Astrocyte of the hippocampus (primary cell): ENCODE results near the gene ZNF493.

Source experiments
- DNase-seq: peaks from one replicate; pipeline ENCODE4 v3.0.0; 2011; ENCODE audit warnings: low read depth, low spot score

ZNF493 gene

DNA sequence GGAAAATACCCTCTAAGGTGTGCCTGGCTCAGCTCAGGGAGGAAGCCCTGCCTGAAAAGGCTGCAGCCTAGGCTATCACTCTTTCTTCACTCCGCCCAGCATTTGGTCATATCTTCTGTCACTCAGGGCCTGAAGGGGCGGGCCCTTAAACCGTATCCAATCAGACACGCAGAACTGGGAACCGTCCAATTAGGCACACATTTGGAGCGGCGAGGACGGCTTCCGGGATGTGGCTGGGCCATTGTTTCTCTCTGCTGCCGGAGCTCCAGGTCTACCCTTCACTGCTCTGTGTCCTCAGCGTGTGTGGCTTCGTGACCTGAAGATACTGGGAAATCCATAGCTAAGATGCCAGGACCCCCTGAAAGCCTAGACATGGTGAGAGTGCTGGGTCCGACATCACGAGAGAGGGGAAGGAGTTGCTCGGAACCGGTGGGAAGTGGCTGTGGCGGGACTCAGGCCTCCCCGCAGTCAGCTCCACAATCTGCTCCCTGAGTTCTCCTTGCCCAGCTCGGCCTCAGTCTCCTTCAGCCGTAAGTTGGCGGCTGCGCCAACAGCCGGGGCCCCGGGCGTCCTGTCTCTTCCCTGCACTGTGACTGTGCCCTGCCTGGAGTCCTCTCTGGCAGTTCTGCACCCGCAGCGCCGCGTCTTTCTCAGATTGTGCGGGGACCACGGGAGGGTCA is at the start of gene ZNF493:
ZNF493 (plus strand) TSS at position 241 of the 680 bp plus-strand sequence; CDS start at position 346, 105 bp downstream.
- peak; percentile 98 for DNase-seq

DNA sequence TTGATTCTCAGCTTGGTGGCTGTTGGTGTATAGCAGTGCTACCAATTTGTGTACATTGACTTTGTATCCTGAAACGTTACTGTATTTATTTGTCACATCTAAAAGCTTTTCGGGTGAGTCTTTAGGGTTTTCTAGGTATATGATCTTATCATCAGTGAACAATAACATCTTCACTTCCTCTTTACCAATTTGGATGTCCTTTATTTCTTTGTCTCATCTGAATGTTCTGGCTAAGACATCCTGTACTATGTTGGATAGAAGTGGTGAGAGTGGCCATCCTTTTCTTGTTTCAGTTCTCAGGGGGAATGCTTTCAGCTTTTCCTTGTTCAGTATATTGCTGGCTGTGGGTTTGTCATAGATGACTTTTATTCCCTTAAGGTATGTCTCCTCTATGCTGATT is 44.1 kb upstream of the ZNF493 start:
- no peak for DNase-seq

DNA sequence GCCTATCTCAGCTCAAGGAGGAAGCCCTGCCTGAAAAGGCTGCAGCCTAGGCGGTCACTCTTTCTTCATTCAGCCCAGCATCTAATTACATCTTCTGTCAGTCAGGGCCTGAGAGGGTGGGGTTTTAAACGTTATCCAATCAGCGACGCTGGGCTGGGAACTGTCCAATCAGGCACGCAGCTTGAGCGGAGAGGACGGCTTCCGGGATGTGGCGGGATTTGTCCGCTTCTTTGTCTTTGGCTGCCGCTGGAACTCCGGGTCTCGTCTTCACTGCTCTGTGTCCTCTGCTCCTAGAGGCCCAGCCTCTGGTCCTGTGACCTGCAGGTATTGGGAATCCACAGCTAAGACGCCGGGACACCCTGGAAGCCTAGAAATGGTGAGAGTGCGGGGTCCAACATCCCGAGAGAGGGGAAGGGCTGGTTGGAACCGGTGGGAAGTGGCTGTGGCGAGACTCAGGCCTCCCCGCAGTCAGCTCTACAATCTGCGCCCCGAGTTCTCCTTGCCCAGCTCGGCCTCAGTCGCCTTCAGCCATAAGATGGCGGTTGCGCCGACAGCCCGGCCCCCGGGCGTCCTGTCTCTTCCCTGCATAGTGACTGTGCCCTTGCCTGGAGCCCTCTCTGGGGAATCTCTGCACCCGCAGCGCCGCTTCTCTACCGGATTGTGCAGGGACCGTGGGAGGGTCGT is 38.0 kb upstream of the ZNF493 start, which contains the start of gene ZNF738:
ZNF738 (plus strand) TSS at position 233 of the 684 bp plus-strand sequence; CDS start at position 374, 141 bp downstream.
- peak; percentile 98 for DNase-seq

DNA sequence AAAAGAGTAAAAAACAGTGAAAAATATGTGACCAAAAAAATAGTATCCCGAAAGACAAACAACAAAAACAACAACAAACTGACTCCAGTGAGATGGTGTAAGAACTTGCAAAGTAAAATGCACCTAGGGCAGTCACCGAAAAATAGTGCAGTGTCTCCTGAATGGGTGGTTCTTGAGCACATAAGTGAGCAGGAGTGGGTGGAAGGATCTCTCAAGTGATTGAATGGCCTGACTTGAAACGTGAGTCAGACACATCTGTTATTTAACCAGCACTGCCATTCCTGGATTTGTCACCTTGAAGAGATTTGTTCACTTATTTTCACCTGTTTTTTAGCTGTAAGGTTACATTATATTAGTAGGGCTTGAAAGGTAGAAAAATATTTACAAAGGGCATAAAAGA is 34.6 kb upstream of the ZNF493 start:
- DNase-seq = no peak

DNA sequence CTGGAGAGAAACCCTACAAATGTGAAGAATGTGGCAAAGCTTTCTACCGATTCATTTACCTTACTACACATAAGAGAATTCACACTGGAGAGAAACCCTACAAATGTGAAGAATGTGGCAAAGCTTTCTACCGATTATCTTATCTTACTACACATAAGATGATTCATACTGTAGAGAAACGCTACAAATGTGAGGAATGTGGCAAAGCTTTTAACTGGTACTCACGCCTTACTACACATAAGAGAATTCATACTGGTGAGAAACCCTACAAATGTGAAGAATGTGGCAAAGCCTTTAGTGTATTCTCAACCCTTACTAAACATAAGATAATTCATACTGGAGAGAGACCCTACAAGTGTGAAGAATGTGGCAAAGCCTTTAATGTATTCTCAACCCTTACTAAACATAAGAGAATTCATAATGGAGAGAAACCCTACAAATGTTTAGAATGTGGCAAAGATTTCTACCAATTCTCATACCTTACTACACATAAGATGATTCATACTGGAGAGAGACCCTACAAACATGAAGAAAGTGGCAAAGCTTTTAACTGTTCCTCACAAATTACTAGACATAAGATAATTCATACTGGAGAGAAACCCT is 12.9 kb upstream of the ZNF493 start:
- no peak for DNase-seq

DNA sequence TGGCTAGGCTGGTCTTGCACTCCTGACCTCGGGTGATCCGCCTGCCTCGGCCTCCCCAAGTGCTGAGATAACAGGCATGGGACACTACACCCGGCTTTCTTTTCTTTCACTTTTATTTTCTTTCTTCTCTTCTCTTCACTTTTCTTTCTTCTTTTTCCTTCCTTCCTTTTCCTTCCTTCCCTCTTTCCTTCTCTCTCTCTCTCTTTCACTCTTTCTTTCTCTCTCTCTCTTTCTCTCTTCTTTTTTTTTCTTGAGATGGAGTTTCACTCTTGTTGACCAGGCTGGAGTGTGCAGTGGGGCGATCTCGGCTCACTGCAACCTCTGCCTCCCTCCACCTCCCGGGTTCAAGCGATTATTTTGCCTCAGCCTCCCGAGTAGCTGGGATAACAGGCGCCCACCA is 812 bp upstream of the ZNF493 start:
- no peak for DNase-seq

DNA sequence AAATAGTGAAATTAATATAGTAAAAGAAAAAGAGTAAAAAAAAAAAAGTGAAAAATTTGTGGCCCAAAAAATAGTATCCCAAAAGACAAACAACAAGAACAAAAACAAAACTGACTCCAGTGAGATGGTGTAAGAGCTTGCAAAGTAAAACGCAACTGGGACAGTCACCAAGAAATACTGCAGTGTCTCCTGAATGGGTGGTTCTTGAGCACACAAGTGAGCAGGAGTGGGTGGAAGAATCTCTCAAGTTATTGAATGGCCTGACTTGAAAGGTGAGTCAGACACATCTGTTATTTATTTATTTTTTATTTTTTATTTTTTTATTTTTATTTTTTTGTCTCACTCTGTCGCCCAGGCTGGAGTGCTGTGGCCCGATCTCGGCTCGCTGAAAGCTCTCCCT is 1.9 kb downstream of the ZNF493 start:
- no peak for DNase-seq

DNA sequence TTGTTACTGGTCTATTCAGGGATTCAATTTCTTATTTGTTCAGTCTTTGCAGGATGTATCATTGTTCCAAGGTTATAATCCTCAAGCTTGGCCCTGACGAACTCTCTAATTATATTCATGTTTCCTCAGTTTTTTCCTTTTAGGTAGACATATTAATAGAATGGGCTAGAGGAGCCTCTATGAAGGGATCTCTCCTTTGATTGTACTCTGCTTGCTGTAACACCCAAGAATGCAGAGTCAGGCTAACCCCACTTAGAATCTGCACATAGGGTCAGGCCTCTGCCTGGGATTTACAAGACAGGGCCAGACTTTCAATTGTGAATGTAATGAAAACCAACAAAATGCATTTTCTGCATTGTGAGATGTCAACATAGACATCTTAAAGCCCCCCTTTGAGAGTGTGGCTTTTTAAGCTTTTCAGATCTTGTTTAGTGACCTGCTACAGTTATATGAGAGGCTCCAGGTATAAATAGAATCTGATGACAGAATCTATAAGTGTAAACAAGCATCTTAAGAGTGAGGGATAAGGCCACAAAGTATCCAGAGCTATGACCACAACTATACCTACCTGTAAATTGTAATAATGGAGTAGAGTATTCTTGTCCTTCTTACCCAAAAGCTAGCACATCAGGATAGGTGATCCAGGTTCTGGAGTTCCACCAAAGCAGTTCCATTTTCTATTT is 5.5 kb downstream of the ZNF493 start:
- no peak for DNase-seq

DNA sequence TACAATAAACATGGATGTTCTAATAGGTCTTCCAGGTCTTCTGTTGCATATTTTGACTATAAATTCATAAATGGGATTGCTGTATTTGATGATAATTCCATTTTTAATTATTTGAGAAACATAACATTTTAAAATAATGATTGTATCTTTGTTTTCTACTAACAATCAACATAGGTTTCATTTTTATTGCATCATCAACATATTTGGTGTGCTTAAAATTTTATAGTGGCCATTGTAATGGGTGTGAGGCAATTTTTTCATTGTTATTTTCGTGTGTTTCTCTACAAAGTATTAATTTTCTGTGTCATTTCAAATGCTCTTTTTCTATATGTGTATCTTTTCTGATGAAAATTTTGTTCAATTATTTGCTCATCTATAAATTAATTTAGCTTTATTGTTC is 13.2 kb downstream of the ZNF493 start:
- DNase-seq = no peak

DNA sequence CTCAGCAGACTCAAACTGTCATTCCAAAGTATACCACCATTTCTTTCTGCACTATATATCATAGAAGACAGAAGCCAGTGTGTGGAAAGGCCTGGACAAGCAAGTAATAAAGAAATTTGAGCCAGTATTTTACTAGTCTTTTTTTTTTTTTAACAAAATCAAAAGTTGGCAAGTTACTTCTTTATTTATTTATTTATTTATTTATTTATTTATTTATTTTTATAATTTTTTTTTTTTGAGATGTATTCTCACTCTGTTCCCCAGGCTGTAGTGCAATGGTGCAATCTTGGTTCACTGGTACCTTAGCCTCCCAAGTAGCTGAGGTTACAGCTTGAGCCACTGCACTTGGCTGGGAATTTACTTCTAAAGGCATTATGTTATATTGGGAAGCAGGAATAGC is 25.3 kb downstream of the ZNF493 start:
- DNase-seq = no peak

DNA sequence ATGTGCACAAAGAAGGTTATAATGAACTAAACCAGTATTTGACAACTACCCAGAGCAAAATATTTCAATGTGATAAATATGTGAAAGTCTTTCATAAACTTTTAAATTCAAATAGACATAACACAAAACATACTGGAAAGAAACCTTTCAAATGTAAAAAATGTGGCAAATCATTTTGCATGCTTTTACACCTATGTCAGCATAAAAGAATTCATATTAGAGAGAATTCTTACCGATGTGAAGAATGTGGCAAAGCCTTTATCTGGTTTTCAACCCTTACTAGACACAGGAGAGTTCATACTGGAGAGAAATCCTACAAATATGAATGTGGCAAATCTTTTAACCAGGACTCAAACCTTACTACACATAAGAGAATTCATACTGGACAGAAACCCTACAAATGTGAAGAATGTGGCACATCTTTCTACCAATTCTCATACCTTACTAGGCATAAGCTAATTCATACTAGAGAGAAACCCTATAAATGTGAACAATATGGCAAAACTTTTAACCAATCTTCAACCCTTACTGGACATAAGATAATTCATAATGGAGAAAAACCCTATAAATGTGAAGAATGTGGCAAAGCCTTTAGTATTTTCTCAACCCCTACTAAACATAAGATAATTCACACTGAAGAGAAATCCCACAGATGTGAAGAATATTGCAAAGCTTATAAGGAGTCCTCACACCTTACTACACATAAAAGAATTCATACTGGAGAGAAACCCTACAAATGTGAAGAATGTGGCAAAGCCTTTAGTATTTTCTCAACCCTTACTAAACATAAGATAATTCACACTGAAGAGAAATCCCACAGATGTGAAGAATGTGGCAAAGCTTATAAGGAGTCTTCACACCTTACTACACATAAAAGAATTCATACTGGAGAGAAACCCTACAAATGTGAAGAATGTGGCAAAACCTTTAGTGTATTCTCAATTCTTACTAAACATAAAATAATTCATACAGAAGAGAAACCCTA is 26.4 kb downstream of the ZNF493 start:
- DNase-seq = no peak

DNA sequence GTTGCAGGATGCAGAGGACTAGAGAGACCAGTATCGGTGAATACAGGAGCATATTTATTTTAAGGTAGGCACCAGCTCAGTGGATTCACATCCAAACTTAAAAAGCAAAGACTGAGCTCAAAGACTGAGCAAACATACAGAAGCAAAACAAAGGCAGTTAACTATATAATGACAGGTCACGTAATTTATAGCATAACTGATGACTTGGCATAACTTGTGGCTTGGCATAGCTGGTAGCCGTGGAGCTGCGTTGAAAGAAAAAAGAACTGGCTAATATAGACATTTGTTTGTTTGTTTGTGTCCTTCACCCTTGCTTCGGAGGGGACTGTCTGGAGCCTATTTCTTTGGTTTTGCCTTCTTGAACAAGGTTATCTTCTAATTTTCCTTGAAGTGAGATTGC is 33.7 kb downstream of the ZNF493 start:
- DNase-seq = no peak

DNA sequence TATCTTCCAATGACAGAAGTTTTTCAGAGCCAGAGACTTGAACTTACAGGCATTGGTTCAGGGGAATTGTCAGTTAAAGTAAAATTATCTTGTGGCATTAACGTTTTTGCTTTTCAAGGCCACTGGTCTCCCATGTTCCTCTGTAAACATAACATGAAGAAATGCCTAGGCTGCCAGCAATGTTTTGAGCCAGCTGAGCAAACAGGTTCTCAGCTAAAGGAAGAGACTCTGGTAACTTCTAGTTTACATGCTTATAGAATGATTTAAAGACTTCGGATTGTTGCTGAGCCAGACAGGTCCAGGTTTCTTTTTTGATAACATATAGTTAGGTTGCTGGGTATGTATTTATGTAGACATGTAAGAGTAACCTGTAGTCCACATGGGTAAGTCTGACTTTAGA is 35.7 kb downstream of the ZNF493 start:
- no peak for DNase-seq

DNA sequence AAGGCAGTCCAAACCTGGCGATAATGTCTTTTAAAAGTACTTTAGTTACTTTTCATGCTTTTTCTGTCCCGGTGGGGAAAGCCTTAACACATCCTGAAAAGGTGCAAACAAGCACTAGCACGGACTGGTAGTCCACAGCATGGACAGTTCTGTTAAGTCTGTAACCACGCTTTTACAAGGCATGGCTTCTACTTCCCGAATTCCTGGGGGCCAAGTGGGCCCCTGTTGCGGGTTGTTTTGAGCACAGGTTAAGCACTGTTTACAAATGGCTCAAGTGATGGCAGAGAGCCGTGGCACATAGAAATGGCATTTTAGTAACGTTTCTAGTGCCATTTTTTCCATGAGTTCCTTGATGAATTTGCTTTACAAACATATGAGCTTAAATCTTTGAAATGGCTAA is 37.6 kb downstream of the ZNF493 start:
- DNase-seq = no peak

DNA sequence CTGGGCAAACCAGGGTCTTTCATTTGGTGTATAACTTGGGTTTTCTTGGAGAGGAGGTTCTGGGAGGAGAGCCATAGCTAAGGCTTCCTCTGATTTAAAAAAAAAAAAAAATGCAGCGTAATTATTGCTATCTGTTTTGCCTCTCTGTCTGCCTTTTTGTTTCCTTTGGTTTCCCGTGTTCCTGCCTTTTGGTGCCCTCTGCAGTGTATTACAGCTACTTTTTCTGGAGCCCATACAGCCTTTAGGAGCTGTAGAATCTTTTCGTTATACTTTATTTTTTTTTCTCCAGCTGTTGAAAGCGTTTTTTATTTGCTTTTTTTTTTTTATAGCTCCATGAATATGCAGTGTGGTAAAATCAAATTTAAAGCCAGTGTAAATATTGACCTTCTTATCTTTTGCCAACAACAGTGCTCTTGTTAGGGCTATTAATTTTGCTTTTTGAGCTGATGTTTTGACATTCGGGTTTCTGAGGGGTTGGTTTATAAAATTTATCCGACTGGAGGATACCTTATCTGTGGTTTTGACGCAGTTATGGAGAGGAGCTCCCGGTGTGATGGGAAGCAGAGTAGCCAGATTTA is 38.1 kb downstream of the ZNF493 start:
- no peak for DNase-seq

DNA sequence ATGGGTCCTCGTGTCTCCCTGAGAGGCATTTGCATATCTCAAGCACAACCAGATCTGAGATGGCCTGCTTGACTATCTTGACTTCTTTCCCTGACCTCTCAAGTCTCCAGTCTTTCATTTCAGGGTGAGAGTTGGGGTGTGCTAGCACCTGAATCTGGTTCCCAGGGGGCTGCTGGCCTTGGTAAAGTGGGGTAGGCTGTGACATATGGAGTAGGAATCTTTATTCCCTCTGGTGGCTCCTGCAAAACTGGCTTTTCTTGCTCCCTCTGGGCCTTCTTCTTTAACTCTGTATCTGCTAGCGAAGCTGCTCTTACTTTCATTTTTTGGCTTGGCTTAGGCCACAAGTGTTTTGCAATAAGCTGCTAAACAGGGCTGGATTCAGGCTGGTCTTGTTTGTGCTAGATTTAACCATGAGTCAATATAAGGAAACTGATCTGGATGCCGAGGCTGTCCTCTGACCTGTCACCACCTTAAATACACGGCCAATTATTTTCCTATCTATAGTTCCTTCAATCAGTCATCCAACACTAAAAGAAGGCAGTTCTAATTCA is 42.3 kb downstream of the ZNF493 start:
- DNase-seq = no peak

DNA sequence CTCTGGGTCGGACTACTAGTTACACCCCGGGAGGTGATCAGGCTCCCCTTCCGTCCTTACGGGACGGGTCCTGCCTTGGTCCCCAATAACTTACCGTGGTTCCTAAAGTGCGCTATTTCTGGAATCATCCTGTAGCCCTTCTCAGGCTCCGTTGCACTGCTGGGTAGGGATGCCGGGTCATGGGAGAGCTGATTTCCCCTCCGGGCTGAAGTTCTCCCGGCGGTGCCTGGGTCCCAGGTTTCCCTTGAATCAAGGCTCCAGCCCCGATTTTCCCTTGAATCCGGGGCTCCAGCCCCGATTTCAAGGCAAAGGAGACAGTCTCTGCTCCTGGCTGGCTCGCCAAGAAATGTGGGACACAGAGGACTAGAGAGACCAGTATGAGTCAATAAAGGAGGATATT is 43.4 kb downstream of the ZNF493 start:
- no peak for DNase-seq

DNA sequence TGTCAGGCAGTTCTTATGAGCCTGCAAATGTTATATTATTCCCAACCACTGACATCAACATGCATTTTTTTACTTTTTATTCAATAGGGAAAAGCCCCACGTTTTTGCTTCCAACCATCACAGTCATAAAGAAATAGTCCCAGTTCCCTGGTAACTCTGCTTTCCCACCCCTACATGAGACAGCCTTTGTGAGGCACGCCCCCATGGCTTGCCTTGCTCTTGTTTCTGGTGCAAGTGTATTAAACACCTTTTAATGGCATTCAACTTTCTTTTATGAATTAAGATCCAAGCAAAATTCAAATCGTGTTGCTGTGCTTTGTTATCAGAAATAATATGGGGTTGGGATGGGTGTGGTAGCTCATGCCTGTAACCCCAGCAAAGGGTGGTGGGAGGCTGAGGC is 54.3 kb downstream of the ZNF493 start:
- no peak for DNase-seq

DNA sequence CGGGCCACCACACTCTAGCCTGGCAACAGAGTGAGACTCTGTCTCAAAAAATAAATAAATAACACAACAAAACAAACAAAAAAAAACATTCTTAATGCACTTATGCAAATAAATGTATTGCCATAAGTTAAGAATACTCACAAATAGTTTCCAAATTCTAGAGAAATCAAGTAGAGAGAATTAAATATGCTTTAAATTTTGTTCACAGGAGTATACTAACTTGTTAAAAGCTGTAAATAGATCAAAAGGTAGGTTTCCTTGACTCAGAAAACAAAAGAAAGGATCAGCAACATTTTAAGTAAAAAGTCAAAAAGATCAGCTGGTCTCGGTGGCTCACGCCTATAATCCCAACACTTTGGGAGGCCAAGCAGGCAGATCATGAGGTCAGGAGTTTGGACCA is 58.0 kb downstream of the ZNF493 start:
- no peak for DNase-seq

DNA sequence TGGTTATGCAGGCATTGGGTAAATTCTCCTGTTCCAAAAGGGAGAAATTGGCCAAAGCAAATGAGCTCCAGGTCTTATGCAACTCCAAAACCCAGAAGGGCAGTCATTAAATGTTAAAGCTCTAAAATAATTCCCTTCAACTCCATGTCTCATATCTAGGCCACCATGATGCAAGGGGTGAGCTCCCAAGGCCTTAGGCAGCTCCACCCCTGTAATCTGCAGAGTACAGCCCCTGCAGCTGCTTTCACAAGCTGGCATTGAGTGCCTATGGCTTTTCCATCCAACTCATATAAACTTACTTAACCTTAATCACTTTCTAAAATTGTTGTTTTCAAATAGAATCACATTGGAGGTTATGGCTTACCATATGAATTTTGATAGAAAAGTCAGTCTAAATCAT is 63.8 kb downstream of the ZNF493 start:
- no peak for DNase-seq

DNA sequence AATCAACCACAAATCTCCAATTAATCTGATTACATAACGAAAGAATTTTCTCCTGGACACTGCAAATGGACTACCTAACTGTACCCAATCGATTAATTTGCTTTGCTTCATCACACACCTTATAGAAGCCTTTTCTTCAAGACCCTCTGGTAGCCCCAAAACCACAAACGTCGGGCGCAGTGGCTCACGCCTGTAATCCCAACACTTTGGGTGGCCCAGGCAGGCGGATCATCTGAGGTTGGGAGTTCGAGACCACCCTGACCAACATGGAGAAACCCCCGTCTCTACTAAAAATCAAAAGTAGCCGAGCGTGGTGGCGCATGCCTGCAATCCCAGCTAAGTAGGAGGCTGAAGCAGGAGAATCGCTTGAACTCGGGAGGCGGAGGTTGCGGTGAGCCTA is 65.6 kb downstream of the ZNF493 start:
- DNase-seq = no peak
